ENCODE results near the gene MRFAP1L1.

The MRFAP1L1 gene

DNA sequence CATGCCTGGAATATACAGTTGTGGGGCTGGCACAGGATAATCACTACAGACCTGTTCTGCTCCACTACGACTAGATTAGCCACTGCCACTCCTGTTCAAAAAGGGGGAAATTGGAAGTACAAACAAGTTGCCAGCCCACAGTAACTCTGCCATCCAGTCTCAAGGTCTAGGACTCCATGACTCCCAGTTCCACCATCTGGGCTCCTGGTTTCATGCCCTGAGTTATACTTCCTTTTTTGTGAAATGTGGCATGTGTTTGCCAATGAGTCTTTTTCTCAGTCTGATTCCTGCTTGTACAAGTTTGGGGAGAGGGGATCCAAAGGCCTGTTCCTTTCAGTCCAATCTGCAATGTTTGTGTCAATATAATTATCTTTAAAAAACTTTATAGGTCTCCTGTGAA, 5.3 kb upstream of the MRFAP1L1 start:
- no peak overlapping the region for H3K4me3 ChIP-seq (ENCODE audit: low read depth, low read length)
- no peak for TF ChIP-seq CTCF (IDR thresholded peaks at IDR 0.05; ENCODE audit: control insufficient read depth, extremely low read depth, insufficient read depth)
- DNase-seq (ENCODE audit: low read depth), result no peak

DNA sequence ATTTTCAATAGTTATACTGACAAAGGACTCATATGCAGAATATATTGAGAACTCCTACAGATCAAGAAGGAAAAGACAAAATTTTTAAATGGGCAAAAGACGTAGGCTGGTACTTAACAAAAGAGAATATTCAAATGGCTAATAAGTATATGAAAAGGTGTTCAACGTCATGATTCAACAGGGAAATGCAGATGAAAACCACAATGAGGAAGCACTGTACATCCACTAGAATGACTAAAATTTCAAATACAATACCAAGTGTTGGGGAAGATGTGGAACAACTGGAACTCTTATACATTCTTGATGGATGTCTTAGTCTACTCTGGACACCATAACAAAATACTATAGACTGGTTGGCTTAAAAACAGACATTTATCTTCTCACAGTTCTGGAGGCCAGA, 1.3 kb upstream of the MRFAP1L1 start:
- TF ChIP-seq CTCF (IDR thresholded peaks at IDR 0.05; ENCODE audit: control insufficient read depth, extremely low read depth, insufficient read depth), result no peak
- no peak for DNase-seq (ENCODE audit: low read depth)
- H3K4me3 ChIP-seq (ENCODE audit: low read depth, low read length), result no peak overlapping the region

GRCh38 chr4:6710282-6710681, 617 bp upstream of the MRFAP1L1 start:
- TF ChIP-seq CTCF (IDR thresholded peaks at IDR 0.05; ENCODE audit: control insufficient read depth, extremely low read depth, insufficient read depth), result no peak
- H3K4me3 ChIP-seq (ENCODE audit: low read depth, low read length), result peak overlapping the region; percentile 89
- DNase-seq (ENCODE audit: low read depth), result no peak

DNA sequence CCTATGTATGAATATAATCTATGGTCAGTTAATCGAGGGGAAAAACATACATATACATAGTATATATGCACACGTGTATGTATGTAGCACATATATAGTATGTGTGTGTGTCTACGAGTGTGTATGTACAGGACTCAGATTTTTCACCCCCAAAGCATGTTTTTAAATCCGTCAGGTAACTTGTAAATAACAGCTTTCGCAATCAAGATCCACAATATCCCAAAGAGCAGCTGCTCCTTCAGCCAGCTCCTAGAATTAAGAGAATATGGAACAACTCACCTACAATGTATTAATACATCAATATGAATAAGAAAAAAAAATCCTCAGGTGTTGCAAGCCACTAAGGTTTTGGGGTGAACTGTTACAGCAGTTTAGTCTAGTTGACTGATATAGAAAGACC, 3.5 kb downstream of the MRFAP1L1 start:
- no peak for DNase-seq (ENCODE audit: low read depth)
- no peak for TF ChIP-seq CTCF (IDR thresholded peaks at IDR 0.05; ENCODE audit: control insufficient read depth, extremely low read depth, insufficient read depth)
- H3K4me3 ChIP-seq (ENCODE audit: low read depth, low read length), result no peak overlapping the region

DNA sequence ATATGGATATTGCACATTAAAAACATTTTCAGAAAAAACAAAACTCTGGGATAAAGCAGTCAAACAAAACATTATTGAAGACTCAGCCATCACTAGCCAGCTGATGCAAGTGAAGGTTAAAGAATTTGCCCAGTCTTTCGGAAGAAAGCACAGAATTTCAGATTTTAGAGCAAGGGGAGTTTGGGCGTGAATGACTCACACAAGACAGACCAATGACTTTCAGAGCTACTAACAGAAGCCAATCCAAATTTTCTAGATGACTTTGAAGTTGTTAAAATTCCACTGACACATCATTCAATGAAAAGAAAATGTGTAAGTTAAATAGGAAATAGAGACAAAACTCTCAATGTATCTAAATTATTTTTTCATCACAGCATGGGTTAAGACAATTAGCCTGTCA, 4.0 kb downstream of the MRFAP1L1 start:
- DNase-seq (ENCODE audit: low read depth), result no peak
- no peak for TF ChIP-seq CTCF (IDR thresholded peaks at IDR 0.05; ENCODE audit: control insufficient read depth, extremely low read depth, insufficient read depth)
- H3K4me3 ChIP-seq (ENCODE audit: low read depth, low read length), result no peak overlapping the region

- TF ChIP-seq CTCF (IDR thresholded peaks at IDR 0.05; ENCODE audit: control insufficient read depth, extremely low read depth, insufficient read depth), result no peak
- peak; percentile 50 for DNase-seq (ENCODE audit: low read depth)
- H3K4me3 ChIP-seq (ENCODE audit: low read depth, low read length), result peak overlapping the region; percentile 23
Observed at GRCh38 chr4:6703786-6704185, 5.9 kb downstream of the MRFAP1L1 start.

GRCh38 chr4:6702761-6703160, 6.9 kb downstream of the MRFAP1L1 start:
- no peak for DNase-seq (ENCODE audit: low read depth)
- no peak for TF ChIP-seq CTCF (IDR thresholded peaks at IDR 0.05; ENCODE audit: control insufficient read depth, extremely low read depth, insufficient read depth)
- no peak overlapping the region for H3K4me3 ChIP-seq (ENCODE audit: low read depth, low read length)

All from LNCaP clone FGC (cell line).